Measurements from ENCODE around the gene SKP1.

- TF ChIP-seq POLR2A (IDR thresholded peaks at IDR 0.05; ENCODE audit: low read length) (no peak), GATA1 (IDR thresholded peaks at IDR 0.05; ENCODE audit: low read depth, low read length) (no peak)
These were observed 25.0 kb downstream of the SKP1 start for GRCh38 chr5:134151723-134152122.
